GM20431 (cell line): ENCODE results near the gene PRR3.

Source experiments
- in situ Hi-C: fragments of 300-500 bp; cut with MseI, MboI; formaldehyde crosslinking; loops from one replicate; pipeline ENCODE4 v1.15.0; 2020; ENCODE audit warnings: low sequenced_read_pairs; ENCODE audit not compliant: unreplicated experiment

Gene PRR3

DNA sequence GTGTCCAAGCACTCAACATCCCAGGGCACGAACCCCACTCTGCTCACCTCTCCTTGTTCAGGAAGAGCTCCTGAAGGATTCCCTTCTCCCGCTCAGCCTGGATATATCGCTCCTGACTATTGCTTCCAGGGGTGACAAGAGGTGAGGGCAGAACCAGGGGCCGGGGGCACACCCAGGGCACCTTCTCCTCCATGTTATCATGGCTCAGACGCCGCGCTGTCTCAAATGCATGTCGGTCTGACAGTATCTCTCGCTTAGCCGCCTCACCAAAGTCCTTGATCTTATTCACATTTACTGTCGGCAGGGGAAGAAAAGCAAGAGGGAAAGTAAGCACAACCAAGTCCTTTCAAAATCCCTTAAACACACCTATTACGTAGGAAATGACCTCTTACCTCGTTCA, 46.9 kb downstream of the PRR3 start:
- in situ Hi-C loops: no loop called here

DNA sequence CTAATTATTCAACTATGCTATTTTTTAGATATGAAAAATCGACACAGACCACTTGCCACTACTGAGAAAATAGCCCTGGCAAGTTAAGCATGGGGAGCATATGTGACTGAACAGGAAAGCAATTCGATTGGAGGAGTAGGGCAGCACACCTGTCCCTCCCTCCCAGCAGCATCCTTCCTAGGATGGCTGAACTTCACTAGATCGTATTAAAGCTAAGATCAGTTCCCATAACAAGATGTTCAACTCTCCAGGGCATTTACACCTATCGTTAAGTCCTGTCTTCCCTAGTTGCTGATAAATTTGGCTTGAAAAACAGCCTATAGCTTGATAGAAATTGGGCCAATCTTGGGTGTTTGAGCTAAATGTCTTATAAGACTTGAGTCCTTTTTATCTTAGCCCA, 53.0 kb downstream of the PRR3 start:
- in situ Hi-C loops: no loop called here

DNA sequence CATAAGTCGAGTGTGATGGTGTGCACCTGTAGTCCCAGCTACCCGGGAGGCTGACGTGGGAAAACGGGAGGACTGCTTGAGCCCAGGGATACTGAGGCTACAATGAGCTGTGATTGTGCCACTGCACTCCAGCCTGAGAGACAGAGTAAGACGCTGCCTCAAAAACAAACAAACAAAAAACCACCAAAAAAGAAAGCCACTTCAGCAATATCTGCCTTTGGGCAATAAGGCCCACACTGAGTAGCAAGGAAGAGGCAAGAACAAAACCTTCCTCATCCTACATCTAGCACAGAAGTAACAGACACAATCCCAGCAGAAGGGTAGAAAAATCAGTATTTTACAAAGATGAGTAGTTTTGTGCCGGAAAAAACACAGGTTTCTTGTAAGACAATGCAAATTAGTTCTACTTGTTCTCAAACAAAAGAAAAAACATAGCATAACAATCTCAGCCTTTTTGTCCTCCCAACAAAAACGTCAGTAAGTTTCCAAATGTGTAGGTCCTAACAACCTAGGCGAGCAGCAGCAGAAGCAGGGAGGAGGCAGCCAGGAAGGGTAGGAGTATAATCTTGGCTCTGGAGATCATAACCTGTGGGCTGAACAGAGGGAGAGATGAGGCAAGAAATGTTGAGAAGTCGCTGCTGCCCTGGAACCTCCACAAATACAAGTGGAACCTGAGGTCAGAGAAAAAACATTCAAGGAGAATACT, 54.2 kb downstream of the PRR3 start:
- in situ Hi-C loops: no loop called here

DNA sequence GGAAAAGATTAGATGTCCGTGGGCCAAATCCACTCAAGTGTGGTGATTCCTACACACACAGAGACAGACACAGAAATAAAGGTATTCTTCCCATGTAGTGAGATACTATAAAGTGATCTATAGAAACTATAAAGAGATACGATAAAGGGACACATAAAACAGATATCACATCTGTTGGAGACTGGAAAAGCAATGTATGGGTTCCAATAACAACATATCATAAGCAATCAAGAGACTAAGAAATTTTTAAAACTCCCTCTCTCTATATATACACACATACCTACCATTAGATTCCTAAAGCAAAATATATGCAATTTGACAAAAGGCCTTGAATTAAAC, 54.7 kb downstream of the PRR3 start:
- in situ Hi-C loops: no loop called here

DNA sequence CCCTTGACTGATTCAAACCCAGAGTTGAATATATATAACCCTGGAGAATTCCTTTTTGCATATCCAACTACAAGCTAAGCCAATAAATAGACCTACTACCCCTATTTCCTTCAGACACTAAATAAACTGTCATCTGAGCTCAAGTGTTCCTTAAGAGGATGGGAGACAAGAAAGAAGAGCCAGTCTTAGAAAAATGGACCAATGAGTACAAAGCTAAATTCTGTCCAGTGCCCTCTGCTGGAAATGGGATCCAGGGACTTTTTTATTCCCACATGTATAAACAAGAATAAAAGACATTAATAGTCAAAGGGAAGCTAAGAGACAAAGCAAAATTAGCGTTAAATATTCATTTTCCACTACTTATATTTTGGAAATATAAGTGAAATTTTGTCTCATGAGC, 55.1 kb downstream of the PRR3 start:
- in situ Hi-C loops: no loop called here

- in situ Hi-C loops: no loop called here
Measured at GRCh38 chr6:30612687-30613248, 55.7 kb downstream of the PRR3 start.
